Measurements from ENCODE around the gene H2BK1.

The H2BK1 gene

DNA sequence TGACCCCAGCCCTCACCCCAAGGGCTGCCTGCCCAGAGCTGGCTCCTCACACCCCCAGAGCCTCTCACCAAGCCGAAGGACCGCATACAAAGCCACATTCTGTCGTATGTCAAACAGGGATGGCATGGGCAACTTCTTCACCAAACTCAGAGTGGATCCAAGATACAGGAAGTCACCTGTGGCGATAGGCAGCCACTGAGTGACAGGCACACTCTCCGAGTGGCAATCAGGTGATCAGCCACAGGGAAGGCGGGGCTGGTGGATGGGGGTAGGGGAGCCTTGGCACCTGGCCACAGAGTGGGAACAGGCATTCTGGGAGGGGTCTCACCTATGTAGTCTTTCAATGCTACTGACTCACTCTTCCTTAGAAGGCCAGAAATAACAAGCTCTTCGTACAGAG, 16.1 kb downstream of the H2BK1 start:
- Histone ChIP-seq H3K36me3 (replicated peaks) (no peaks in the 10 kb centered on the region), H3K4me1 (no peaks in the 10 kb centered on the region), H3K9me3 (no peaks in the 10 kb centered on the region), H3K4me3 (no peak overlapping the region), H3K27me3 (ENCODE audit: low read depth) (peaks cover 66% of the 10 kb centered on the region)
- in situ Hi-C loops (cut with MboI; ENCODE audit: low sequenced_read_pairs) = no loop called here
- DNase-seq (ENCODE audit: low spot score in 2 of 2) = no peak

DNA sequence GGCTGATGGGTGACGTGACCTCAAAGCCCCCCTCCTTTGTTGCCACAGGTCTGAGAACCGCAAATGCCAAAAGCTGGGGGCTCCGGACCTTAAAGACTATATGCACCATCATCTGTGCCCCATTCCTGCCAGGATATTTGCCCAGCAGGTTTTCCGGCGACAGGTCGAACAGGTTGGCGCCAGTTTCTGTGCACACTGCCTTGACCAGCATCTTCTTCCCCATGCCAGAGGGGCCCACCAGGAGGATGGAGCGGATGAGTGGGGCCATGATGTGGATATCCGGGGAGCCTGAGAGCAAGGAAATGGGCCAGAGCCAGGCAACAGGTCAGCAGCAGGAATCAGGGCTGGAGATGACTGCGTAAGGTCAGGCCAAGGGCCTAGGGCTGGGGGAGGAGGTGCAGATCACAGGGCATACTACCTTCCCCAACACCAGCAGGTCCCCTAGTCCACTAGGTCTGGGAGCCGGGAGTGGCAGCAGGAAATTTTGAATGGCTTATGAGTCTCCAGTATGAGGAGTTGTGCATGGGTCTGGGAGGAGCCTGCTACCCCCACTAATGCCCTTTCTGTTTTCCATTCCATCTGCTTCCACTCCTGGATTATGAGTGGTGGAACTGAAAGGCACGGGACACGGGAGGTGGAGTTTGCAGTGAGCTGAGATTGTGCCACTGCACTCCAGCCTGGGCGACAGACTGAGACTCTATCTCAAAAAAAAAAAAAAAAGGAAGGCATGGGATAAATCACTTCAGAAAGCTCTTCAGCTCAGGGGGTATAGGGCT, 16.9 kb downstream of the H2BK1 start:
- Histone ChIP-seq H3K4me1 (no peaks in the 10 kb centered on the region), H3K4me3 (no peak overlapping the region), H3K27me3 (ENCODE audit: low read depth) (peaks cover 68% of the 10 kb centered on the region), H3K36me3 (replicated peaks) (no peaks in the 10 kb centered on the region), H3K9me3 (no peaks in the 10 kb centered on the region)
- in situ Hi-C loops (cut with MboI; ENCODE audit: low sequenced_read_pairs) = no loop called here
- no peak for DNase-seq (ENCODE audit: low spot score in 2 of 2)

DNA sequence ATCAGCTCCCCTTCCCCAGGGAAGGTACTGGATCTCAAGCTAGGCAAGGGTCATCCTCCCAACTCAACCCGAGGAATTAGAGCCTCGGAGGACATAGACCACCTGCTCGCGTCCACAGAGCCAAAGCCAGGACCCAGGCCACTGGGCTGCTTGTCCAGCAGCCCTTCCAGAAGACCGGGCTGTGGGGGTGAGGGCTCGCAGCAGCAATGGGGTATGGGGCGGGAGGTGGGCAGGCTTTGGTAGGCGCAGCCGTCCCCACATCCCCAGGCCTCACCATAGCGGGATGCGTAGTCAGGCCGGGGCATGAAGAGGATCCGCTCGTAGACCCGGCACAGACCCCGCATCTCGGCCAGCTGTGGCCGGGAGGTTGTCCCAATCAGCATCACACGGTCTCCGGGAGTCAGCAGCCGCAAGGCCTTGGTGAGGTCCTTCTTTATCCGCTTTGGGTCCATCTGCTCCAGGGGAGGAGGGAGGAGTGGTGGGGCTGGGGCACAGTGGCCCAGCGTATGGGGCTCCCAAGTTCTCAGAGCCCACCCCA, 18.2 kb downstream of the H2BK1 start:
- no peaks in the 10 kb centered on the region for H3K9me3 ChIP-seq
- H3K27me3 ChIP-seq (ENCODE audit: low read depth) = peaks cover 66% of the 10 kb centered on the region
- in situ Hi-C loops (cut with MboI; ENCODE audit: low sequenced_read_pairs) = no loop called here

DNA sequence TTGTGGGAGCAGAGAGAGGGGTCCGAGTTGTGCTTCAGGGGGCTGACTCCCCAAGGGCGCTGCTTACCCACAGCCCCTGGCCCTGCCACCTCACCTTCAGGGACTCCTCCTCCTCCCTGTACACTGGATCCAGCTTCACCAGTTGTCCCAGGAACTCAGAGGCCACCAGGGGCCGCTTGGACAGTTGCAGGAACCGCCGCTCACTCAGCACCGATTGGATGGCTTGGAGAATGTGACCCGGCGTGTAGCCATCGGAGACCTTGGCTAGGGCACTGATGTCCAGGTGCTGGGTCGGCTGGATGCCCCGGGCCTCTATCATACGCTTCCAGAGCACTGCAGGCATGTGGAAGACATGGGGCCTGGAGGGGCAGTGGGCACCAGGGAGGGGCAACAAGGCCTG, 18.7 kb downstream of the H2BK1 start:
- H3K9me3 ChIP-seq = no peaks in the 10 kb centered on the region

More for the DNA sequence above, 18.2 kb downstream of the H2BK1 start:
- no peak for DNase-seq (ENCODE audit: low spot score in 2 of 2)
- Histone ChIP-seq H3K4me1 (no peaks in the 10 kb centered on the region), H3K36me3 (replicated peaks) (no peaks in the 10 kb centered on the region), H3K4me3 (no peak overlapping the region)

DNA sequence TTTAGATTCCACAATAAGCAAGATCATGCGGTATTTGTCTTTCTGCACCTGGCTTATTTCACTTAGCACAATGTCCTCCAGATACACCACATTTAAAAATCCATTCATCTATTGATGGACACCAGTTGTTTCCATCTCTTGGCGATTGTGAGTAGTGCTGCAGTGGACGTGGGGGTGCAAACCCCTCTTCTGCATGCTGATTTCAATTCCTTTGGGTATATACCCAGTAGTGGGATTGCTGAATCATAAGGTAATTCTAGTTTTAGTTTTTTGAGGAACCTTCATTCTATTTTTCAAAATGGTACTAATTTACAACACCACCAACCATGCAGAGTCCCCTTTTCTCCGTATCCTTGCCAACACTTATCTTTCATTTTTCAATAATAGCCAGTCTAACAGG, 21.2 kb downstream of the H2BK1 start:
- H3K9me3 ChIP-seq = no peaks in the 10 kb centered on the region
- in situ Hi-C loops (cut with MboI; ENCODE audit: low sequenced_read_pairs) = no loop called here
- no peak overlapping the region for H3K4me3 ChIP-seq
- no peaks in the 10 kb centered on the region for H3K36me3 ChIP-seq (replicated peaks)
- DNase-seq (ENCODE audit: low spot score in 2 of 2) = no peak
- no peaks in the 10 kb centered on the region for H3K4me1 ChIP-seq
- peaks cover 36% of the 10 kb centered on the region for H3K27me3 ChIP-seq (ENCODE audit: low read depth)

More for the DNA sequence above, 18.7 kb downstream of the H2BK1 start:
- H3K4me1 ChIP-seq = no peaks in the 10 kb centered on the region
- no peak for DNase-seq (ENCODE audit: low spot score in 2 of 2)
- in situ Hi-C loops (cut with MboI; ENCODE audit: low sequenced_read_pairs) = no loop called here
- no peaks in the 10 kb centered on the region for H3K36me3 ChIP-seq (replicated peaks)
- H3K4me3 ChIP-seq = no peak overlapping the region
- peaks cover 61% of the 10 kb centered on the region for H3K27me3 ChIP-seq (ENCODE audit: low read depth)

DNA sequence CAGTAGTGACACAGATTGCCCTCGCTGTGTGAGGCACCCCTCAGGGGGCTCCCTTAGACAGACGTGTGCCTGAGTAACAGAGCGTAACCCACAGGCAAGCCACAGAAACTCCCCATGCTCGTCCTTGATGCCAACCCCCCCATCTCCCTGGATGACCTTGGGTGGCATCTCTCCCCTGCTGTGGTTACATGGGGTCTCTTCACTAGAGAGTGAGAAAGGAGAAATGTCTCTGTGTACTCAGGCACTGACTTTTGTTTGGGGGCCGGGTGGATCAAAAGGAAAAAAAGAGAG, 22.1 kb downstream of the H2BK1 start:
- Histone ChIP-seq H3K36me3 (replicated peaks) (no peaks in the 10 kb centered on the region), H3K27me3 (ENCODE audit: low read depth) (peaks cover 34% of the 10 kb centered on the region), H3K4me1 (no peaks in the 10 kb centered on the region), H3K4me3 (no peak overlapping the region), H3K9me3 (no peaks in the 10 kb centered on the region)
- in situ Hi-C loops (cut with MboI; ENCODE audit: low sequenced_read_pairs) = no loop called here
- DNase-seq (ENCODE audit: low spot score in 2 of 2) = no peak

DNA sequence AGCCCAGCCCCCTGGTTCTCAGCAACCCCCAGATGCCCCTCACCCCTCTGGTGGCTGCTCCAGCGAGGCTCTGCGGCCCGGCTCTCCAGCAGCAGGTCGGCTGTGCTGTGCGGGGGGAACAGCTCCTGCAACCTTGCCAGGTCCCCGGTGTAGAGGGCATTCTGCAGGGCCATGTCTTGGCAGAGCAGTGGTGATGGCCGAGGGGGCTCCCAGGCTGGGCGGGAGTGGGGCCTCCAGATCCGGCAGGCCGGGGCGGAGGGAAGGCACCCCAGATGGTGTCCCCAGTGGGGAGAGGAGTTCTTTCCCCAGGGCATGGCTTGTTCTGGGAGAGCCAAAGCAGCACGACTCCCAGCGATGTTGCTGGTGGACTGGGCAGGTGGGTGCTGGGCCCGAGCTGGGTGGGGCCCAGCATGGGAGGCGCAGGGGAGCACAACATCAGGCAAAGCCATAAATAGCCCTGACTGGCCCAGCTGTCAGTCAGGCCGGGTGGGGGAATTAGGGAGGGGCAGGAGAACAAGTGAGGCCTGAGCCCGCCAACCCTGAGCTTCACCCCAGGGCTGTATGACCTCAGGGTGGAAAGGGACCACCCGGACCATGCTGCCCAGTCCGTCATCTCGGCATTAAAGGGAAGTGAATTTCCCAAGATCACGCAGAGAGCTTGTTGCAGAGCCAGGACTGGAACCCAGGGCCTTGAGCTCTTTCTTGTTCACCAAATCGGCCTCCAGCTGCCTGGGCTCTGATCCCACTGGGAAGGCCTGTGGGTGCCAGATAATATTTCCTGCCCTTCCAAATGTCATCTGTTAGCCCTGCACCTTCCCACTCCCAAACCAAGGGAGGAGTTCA, 22.7 kb downstream of the H2BK1 start:
- DNase-seq (ENCODE audit: low spot score in 2 of 2) = no peak
- Histone ChIP-seq H3K36me3 (replicated peaks) (no peaks in the 10 kb centered on the region), H3K9me3 (no peaks in the 10 kb centered on the region), H3K4me1 (no peaks in the 10 kb centered on the region), H3K27me3 (ENCODE audit: low read depth) (peaks cover 34% of the 10 kb centered on the region), H3K4me3 (no peak overlapping the region)
- in situ Hi-C loops (cut with MboI; ENCODE audit: low sequenced_read_pairs) = no loop called here

DNA sequence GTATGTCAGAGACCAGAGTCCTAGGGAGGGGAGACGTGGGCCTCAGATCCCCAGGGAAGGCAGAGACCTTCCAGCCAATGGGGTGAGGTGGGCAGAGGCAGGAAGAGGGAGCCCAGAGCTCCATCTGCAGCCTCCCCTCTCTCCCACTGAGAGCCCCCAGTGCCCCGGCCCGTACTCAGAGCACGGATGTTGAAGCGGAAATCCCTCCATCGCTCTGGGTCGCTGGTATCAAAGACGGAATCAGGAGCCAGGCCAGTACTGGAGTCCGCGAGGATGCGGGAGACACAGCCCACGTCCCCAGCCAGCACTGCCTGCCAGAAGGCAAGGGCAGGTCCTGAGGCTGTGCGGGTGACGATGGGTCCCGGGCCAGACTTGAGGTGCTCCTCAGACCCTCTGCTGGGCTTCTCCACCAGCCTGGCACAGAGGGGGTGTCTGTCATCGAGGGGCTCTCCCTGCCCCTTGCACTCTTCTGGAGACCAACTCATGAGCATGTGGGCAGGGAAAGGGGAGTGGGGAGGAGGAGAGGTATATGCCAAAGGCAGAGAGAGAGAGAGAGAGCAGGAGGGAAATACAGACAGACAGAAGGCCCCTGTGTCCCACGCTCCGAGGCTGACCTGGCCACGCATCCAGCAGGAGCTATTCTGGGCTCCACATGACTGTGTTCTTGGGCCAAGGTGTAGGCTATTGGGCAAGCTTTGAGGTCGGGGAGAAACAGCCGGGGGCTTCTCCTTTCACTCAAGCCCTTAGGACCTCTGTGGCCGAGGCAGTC, 23.5 kb downstream of the H2BK1 start, which contains the start of gene ASB10:
TSS of gene ASB10 (minus strand) at position 611 of the 769 bp plus-strand sequence. CDS start at position 491, 120 bp downstream.
- H3K27me3 ChIP-seq (ENCODE audit: low read depth) = peaks cover 34% of the 10 kb centered on the region
- H3K9me3 ChIP-seq = no peaks in the 10 kb centered on the region
- DNase-seq (ENCODE audit: low spot score in 2 of 2) = no peak
- no peaks in the 10 kb centered on the region for H3K4me1 ChIP-seq
- H3K36me3 ChIP-seq (replicated peaks) = no peaks in the 10 kb centered on the region
- H3K4me3 ChIP-seq = no peak within 1 kb of the TSS
- in situ Hi-C loops (cut with MboI; ENCODE audit: low sequenced_read_pairs) = no loop called here

DNA sequence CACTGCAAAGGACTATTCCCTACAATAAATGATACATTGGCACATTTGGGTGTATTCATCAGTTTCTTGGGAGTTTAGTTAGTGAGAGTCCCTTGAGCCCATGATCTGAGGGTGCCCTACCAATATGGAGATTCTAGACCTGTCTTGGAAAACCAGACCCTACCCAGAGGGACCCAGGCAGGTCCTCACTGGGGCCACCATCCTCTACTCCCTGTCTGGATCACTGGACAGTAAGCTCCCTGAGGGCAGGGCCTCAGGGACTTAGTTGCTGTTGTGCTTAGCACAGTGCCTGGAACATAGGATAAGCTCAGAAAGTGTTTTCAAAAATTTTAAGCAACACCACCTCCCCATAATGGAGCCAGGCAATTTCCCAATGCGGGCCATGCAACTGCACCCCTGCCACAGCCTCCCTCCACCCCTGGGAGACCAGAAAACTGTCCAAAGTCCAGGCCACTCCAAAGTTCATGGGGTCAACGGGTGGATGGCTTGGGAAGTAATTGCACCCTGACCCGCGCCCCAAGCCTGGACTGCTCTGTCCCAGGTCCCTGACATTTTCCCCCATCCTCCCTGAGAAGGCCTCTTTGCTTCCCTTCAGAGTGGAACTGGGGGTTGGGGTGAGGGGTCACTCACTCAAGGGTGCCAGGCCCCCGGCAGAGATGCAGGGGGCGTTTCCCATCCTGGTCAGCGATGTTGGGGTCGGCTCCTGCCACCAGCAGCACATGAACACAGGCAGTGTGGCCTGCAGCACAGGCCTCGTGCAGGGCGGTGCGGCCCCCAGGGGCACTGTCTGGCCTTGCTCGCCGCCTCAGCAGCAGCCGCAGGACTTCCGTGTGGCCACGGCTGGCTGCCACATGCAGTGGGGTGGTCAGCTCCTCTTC, 24.3 kb downstream of the H2BK1 start:
- DNase-seq (ENCODE audit: low spot score in 2 of 2) = no peak
- H3K9me3 ChIP-seq = no peaks in the 10 kb centered on the region
- in situ Hi-C loops (cut with MboI; ENCODE audit: low sequenced_read_pairs) = no loop called here
- H3K36me3 ChIP-seq (replicated peaks) = no peaks in the 10 kb centered on the region
- H3K4me1 ChIP-seq = no peaks in the 10 kb centered on the region
- H3K4me3 ChIP-seq = no peak overlapping the region
- H3K27me3 ChIP-seq (ENCODE audit: low read depth) = peaks cover 28% of the 10 kb centered on the region

DNA sequence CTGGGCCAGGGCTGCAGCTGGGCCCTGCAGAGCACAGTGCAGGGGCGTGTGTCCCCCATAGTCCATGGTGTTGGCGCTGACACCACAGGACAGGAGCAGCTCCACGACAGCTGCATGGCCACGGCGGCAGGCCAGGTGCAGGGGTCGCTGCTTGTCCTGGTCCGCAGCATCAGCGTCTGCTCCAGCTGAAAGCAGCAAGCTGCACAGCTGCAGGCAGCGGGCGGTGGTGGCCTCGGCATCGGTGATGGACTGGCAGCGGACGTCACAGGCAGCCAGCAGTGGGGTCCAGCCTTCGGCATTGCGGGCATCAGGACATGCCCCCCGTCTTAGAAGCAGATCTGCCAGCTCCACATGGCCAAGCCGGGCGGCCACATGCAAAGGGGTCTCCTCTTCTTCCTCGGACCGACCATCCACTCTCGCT, 29.3 kb downstream of the H2BK1 start:
- no peaks in the 10 kb centered on the region for H3K9me3 ChIP-seq
- DNase-seq (ENCODE audit: low spot score in 2 of 2) = no peak
- peaks cover 3% of the 10 kb centered on the region; the same call in 1 of the 2 replicates for H3K27me3 ChIP-seq (ENCODE audit: low read depth)
- no peaks in the 10 kb centered on the region for H3K36me3 ChIP-seq (replicated peaks)
- no peak overlapping the region for H3K4me3 ChIP-seq
- in situ Hi-C loops (cut with MboI; ENCODE audit: low sequenced_read_pairs) = no loop called here
- no peaks in the 10 kb centered on the region for H3K4me1 ChIP-seq

DNA sequence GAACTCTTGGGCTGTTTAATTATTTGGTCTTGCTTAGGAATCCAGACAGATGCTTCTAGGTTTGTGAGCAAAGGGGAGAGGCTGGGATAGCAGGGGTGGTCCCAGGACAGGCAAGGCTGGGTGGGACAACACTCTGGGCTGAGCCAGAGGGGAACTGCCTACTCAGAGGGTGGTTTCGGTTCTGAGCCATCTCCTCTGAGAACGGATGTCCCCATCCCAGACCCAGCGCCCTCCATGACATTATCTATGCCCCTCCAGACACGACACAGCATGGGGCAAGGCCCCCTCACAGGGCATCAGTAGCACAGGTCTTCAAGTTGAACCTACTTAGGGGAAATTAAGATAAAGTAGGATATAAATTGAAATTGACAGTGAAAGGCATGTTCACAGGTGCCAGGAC, 30.3 kb downstream of the H2BK1 start:
- DNase-seq (ENCODE audit: low spot score in 2 of 2) = no peak
- in situ Hi-C loops (cut with MboI; ENCODE audit: low sequenced_read_pairs) = no loop called here

DNA sequence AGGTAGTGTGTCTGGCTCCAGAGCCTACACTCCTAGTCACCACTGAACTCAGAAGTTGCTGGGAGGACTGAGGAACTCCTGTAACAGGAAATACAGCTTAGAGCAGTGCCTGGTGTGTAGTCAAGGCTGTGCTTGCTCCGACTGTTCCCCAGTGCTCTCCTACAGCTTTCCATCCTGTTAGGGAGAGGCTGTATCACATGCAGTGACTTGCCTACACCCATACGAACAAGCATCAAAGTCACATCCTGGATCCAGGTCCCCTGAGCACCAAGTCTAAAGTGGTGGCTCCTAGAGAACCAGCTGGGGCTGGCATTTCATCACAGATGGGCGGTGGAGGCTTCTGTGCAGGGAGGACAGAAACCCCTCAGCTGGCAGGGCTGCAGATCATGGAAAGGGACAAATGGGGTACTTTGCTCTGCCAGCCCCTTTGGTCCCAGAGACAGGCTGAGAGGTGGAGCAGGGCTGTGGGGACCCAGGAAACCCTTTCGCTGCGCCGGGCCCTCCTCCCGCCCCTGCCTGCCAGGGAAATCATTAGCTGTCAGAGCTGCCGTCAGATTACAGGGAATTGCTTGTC, 30.9 kb downstream of the H2BK1 start:
- no peaks in the 10 kb centered on the region for H3K36me3 ChIP-seq (replicated peaks)
- no peaks in the 10 kb centered on the region for H3K9me3 ChIP-seq
- no peaks in the 10 kb centered on the region for H3K4me1 ChIP-seq
- in situ Hi-C loops (cut with MboI; ENCODE audit: low sequenced_read_pairs) = no loop called here
- no peak overlapping the region for H3K4me3 ChIP-seq
- no peak for DNase-seq (ENCODE audit: low spot score in 2 of 2)
- H3K27me3 ChIP-seq (ENCODE audit: low read depth) = peaks cover 3% of the 10 kb centered on the region; the same call in 1 of the 2 replicates

More for the DNA sequence above, 30.3 kb downstream of the H2BK1 start:
- peaks cover 3% of the 10 kb centered on the region; the same call in 1 of the 2 replicates for H3K27me3 ChIP-seq (ENCODE audit: low read depth)
- no peaks in the 10 kb centered on the region for H3K36me3 ChIP-seq (replicated peaks)
- H3K4me3 ChIP-seq = no peak overlapping the region
- no peaks in the 10 kb centered on the region for H3K4me1 ChIP-seq
- no peaks in the 10 kb centered on the region for H3K9me3 ChIP-seq
